ENCODE results near the gene FOXL2NB.

DNA sequence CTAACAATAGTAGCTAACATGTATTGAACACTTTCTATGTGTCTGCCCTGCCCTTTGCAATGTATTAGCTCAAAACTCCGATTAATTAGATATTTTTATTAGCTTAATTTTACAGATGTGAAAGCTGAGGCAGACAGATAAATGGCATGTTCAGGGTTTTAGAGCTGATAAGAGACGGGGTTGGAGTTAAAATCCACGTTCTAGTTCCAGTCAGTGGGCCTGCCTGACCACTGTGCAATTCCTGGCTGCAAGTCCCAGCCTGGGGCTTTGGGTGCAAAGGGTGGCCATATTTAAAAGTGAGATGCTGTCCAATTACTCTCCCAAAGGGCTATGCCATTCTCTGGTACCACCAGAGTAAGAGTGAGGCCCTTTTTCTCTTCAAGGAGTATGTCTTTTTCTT, 33.3 kb upstream of the FOXL2NB start:
- TF ChIP-seq, protein P1, sequence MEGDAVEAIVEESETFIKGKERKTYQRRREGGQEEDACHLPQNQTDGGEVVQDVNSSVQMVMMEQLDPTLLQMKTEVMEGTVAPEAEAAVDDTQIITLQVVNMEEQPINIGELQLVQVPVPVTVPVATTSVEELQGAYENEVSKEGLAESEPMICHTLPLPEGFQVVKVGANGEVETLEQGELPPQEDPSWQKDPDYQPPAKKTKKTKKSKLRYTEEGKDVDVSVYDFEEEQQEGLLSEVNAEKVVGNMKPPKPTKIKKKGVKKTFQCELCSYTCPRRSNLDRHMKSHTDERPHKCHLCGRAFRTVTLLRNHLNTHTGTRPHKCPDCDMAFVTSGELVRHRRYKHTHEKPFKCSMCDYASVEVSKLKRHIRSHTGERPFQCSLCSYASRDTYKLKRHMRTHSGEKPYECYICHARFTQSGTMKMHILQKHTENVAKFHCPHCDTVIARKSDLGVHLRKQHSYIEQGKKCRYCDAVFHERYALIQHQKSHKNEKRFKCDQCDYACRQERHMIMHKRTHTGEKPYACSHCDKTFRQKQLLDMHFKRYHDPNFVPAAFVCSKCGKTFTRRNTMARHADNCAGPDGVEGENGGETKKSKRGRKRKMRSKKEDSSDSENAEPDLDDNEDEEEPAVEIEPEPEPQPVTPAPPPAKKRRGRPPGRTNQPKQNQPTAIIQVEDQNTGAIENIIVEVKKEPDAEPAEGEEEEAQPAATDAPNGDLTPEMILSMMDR (IDR thresholded peaks at IDR 0.05), result no peak
- no peak for TF ChIP-seq POLR2A (IDR thresholded peaks at IDR 0.05)
- no peak for TF ChIP-seq POLR2AphosphoS5 (IDR thresholded peaks at IDR 0.05)
- no peak for TF ChIP-seq EP300 (IDR thresholded peaks at IDR 0.05)

Measured in stomach (tissue), 4 donors.